Measurements from ENCODE around the gene PARD3B. TPM values are rescaled to one million over a fixed set of nuclear protein-coding genes. Genes with fewer than 3 reads are reported as not detected.

The PARD3B gene
- total RNA-seq, 1 experiment from 2014 or later = 7.6 TPM

GRCh38 chr2:205193836-205194228 is 648.6 kb downstream of the PARD3B start:
- H3K9me3 ChIP-seq (ENCODE audit: insufficient read depth, low read depth) = no peaks in the 10 kb centered on the region
- no peak overlapping the region for H2AFZ ChIP-seq
- H3K4me1 ChIP-seq (replicated peaks; ENCODE audit: insufficient read depth) = no peaks in the 10 kb centered on the region
- intact Hi-C loops (cut with micrococcal nuclease; ENCODE audit: unreplicated experiment) = no loop called here
- H3K27ac ChIP-seq = no peak overlapping the region
- no TSS peak for BruUV-seq (replicated peaks)
- no peaks in the 10 kb centered on the region for H4K20me1 ChIP-seq (ENCODE audit: insufficient read depth)
- H3K4me2 ChIP-seq = no peak overlapping the region
- POLR2A ChIA-PET (ENCODE audit: unreplicated experiment) = no interaction called here
- no peaks in the 10 kb centered on the region for H3K27me3 ChIP-seq (ENCODE audit: insufficient read depth, low read depth)
- CTCF ChIA-PET = no interaction called here
- DNase-seq = no peak
- no peaks in the 10 kb centered on the region for H3K9me2 ChIP-seq (ENCODE audit: insufficient read depth)
- no peak overlapping the region for H3K4me3 ChIP-seq
- TF ChIP-seq EZH2 (IDR thresholded peaks at IDR 0.05; ENCODE audit: low read depth) (no peak), CTCF (conservative IDR thresholded peaks at IDR 0.05) (no peak)
- H3F3A ChIP-seq (ENCODE audit: insufficient read depth, low read depth) = no peaks in the 10 kb centered on the region
- no peaks in the 10 kb centered on the region for H3K79me2 ChIP-seq (ENCODE audit: low read depth)
- H3K36me3 ChIP-seq (ENCODE audit: low read depth) = no peaks in the 10 kb centered on the region

- no peaks in the 10 kb centered on the region for H3K79me2 ChIP-seq (ENCODE audit: low read depth)
- no peak overlapping the region for H2AFZ ChIP-seq
- H3K27ac ChIP-seq = no peak overlapping the region
- ChIA-PET POLR2A (ENCODE audit: unreplicated experiment) (no interaction called here), CTCF (no interaction called here)
- H3K9me3 ChIP-seq (ENCODE audit: insufficient read depth, low read depth) = no peaks in the 10 kb centered on the region
- intact Hi-C loops (cut with micrococcal nuclease; ENCODE audit: unreplicated experiment) = no loop called here
- no peaks in the 10 kb centered on the region for H4K20me1 ChIP-seq (ENCODE audit: insufficient read depth)
- no peak for DNase-seq
- no peaks in the 10 kb centered on the region for H3K27me3 ChIP-seq (ENCODE audit: insufficient read depth, low read depth)
- no peaks in the 10 kb centered on the region for H3K4me1 ChIP-seq (replicated peaks; ENCODE audit: insufficient read depth)
- H3F3A ChIP-seq (ENCODE audit: insufficient read depth, low read depth) = no peaks in the 10 kb centered on the region
- H3K4me3 ChIP-seq = no peak overlapping the region
- no TSS peak for BruUV-seq (replicated peaks)
- H3K4me2 ChIP-seq = no peak overlapping the region
- H3K36me3 ChIP-seq (ENCODE audit: low read depth) = no peaks in the 10 kb centered on the region
- H3K9me2 ChIP-seq (ENCODE audit: insufficient read depth) = no peaks in the 10 kb centered on the region
- no peak for TF ChIP-seq EZH2 (IDR thresholded peaks at IDR 0.05; ENCODE audit: low read depth)
These were observed 652.3 kb downstream of the PARD3B start for GRCh38 chr2:205197468-205198139.

- Histone ChIP-seq H3K36me3 (ENCODE audit: low read depth) (no peaks in the 10 kb centered on the region), H3F3A (ENCODE audit: insufficient read depth, low read depth) (no peaks in the 10 kb centered on the region), H3K4me3 (no peak overlapping the region), H3K9me2 (ENCODE audit: insufficient read depth) (no peaks in the 10 kb centered on the region), H3K27me3 (ENCODE audit: insufficient read depth, low read depth) (no peaks in the 10 kb centered on the region), H3K4me1 (replicated peaks; ENCODE audit: insufficient read depth) (no peaks in the 10 kb centered on the region), H3K79me2 (ENCODE audit: low read depth) (no peaks in the 10 kb centered on the region), H4K20me1 (ENCODE audit: insufficient read depth) (no peaks in the 10 kb centered on the region), H3K9me3 (ENCODE audit: insufficient read depth, low read depth) (no peaks in the 10 kb centered on the region), H3K4me2 (no peak overlapping the region), H2AFZ (no peak overlapping the region), H3K27ac (no peak overlapping the region)
- ChIA-PET POLR2A (ENCODE audit: unreplicated experiment) (interaction anchor here (0.5 kb wide), 1 partner anchor 1682 kb away, joined by 3 read pairs; no protein-coding TSS in a partner anchor), CTCF (no interaction called here)
- no peak for DNase-seq
- no TSS peak for BruUV-seq (replicated peaks)
- intact Hi-C loops (cut with micrococcal nuclease; ENCODE audit: unreplicated experiment) = no loop called here
- TF ChIP-seq EZH2 (IDR thresholded peaks at IDR 0.05; ENCODE audit: low read depth) (no peak), CTCF (conservative IDR thresholded peaks at IDR 0.05) (no peak)
These were observed 652.9 kb downstream of the PARD3B start for GRCh38 chr2:205198140-205198525.

Data from PC-9 (cell line).